Measurements from ENCODE around the gene C14orf132. TPM values are rescaled to one million over a fixed set of nuclear protein-coding genes. Genes with fewer than 3 reads are reported as not detected.

Gene C14orf132
- total RNA-seq, 3 donors from 2014 or later, result 6.6 to 13.3 (median 10.8) TPM

- no peak overlapping the region for H3K4me3 ChIP-seq
- H3K27me3 ChIP-seq, result no peaks in the 10 kb centered on the region
- no peak overlapping the region for H3K27ac ChIP-seq
- H3K4me1 ChIP-seq, result no peaks in the 10 kb centered on the region
- DNase-seq (ENCODE audit: low spot score in 2 of 2), result no peak
- TF ChIP-seq CTCF (IDR thresholded peaks at IDR 0.05), result no peak
- no peaks in the 10 kb centered on the region for H3K36me3 ChIP-seq
- H3K9me3 ChIP-seq, result no peaks in the 10 kb centered on the region
- intact Hi-C loops (cut with DNase I; ENCODE audit: low total_unique reads), result no loop called here
Observed at GRCh38 chr14:96058576-96059200, 19.5 kb downstream of the C14orf132 start.

GRCh38 chr14:96059519-96060135 is 20.5 kb downstream of the C14orf132 start:
- intact Hi-C loops (cut with DNase I; ENCODE audit: low total_unique reads), result no loop called here
- no peak for DNase-seq (ENCODE audit: low spot score in 2 of 2)
- H3K9me3 ChIP-seq, result no peaks in the 10 kb centered on the region
- no peaks in the 10 kb centered on the region for H3K4me1 ChIP-seq
- H3K27ac ChIP-seq, result no peak overlapping the region
- H3K36me3 ChIP-seq, result no peaks in the 10 kb centered on the region
- no peaks in the 10 kb centered on the region for H3K27me3 ChIP-seq
- TF ChIP-seq POLR2A (IDR thresholded peaks at IDR 0.05) (no peak), POLR2AphosphoS5 (IDR thresholded peaks at IDR 0.05) (no peak), CTCF (IDR thresholded peaks at IDR 0.05) (no peak)
- H3K4me3 ChIP-seq, result no peak overlapping the region

GRCh38 chr14:96060186-96060933 is 21.2 kb downstream of the C14orf132 start:
- Histone ChIP-seq H3K4me1 (no peaks in the 10 kb centered on the region), H3K27ac (no peak overlapping the region), H3K4me3 (no peak overlapping the region), H3K9me3 (no peaks in the 10 kb centered on the region), H3K36me3 (no peaks in the 10 kb centered on the region), H3K27me3 (no peaks in the 10 kb centered on the region)
- DNase-seq (ENCODE audit: low spot score in 2 of 2), result no peak
- intact Hi-C loops (cut with DNase I; ENCODE audit: low total_unique reads), result no loop called here
- TF ChIP-seq POLR2AphosphoS5 (IDR thresholded peaks at IDR 0.05) (no peak), CTCF (IDR thresholded peaks at IDR 0.05) (no peak), POLR2A (IDR thresholded peaks at IDR 0.05) (no peak)

GRCh38 chr14:96062010-96062409 is 22.8 kb downstream of the C14orf132 start:
- intact Hi-C loops (cut with DNase I; ENCODE audit: low total_unique reads), result no loop called here
- Histone ChIP-seq H3K9me3 (no peaks in the 10 kb centered on the region), H3K4me1 (no peaks in the 10 kb centered on the region), H3K36me3 (no peaks in the 10 kb centered on the region), H3K4me3 (no peak overlapping the region), H3K27me3 (no peaks in the 10 kb centered on the region), H3K27ac (no peak overlapping the region)
- TF ChIP-seq CTCF (IDR thresholded peaks at IDR 0.05), result no peak
- no peak for TF ChIP-seq POLR2AphosphoS5 (IDR thresholded peaks at IDR 0.05)
- TF ChIP-seq POLR2A (IDR thresholded peaks at IDR 0.05), result no peak
- no peak for DNase-seq (ENCODE audit: low spot score in 2 of 2)

- intact Hi-C loops (cut with DNase I; ENCODE audit: low total_unique reads), result no loop called here
- TF ChIP-seq CTCF (IDR thresholded peaks at IDR 0.05) (no peak), POLR2A (IDR thresholded peaks at IDR 0.05) (no peak), POLR2AphosphoS5 (IDR thresholded peaks at IDR 0.05) (no peak)
- peak in 1 of 2 donors; percentile 5 for DNase-seq (ENCODE audit: low spot score in 2 of 2)
- Histone ChIP-seq H3K4me1 (no peaks in the 10 kb centered on the region), H3K4me3 (no peak overlapping the region), H3K27ac (no peak overlapping the region), H3K9me3 (no peaks in the 10 kb centered on the region), H3K36me3 (no peaks in the 10 kb centered on the region), H3K27me3 (no peaks in the 10 kb centered on the region)
Observed at GRCh38 chr14:96062506-96062905, 23.3 kb downstream of the C14orf132 start.
